Epithelial cell of proximal tubule (primary cell): ENCODE results near the gene TFF3. TPM values are rescaled to one million over a fixed set of nuclear protein-coding genes. Genes with fewer than 3 reads are reported as not detected.

Source experiments
- DNase-seq: peaks from one replicate; pipeline ENCODE4 v3.0.0-alpha.2; 2011; ENCODE audit warnings: low read depth
- H3K4me3 ChIP-seq: 2 replicates; pipeline ENCODE4 v1.5.1; 2011; ENCODE audit warnings: low read depth, mild to moderate bottlenecking, low read length
- total RNA-seq: library from RNA; depleted of rRNA; stranded (reverse); fragments of >200 nt; gene quantifications from 2 replicates; pipeline ENCODE4 v1.2.3, GENCODE V29; 2015
- TF ChIP-seq, protein P1 (sequence below): conservative IDR thresholded peaks from 2 replicates; pipeline ENCODE4 v1.5.1; 2012; ENCODE audit warnings: low read depth, mild to moderate bottlenecking, low read length

TFF3 gene
- total RNA-seq, 1 donor from 2014 or later = 1.0 TPM

DNA sequence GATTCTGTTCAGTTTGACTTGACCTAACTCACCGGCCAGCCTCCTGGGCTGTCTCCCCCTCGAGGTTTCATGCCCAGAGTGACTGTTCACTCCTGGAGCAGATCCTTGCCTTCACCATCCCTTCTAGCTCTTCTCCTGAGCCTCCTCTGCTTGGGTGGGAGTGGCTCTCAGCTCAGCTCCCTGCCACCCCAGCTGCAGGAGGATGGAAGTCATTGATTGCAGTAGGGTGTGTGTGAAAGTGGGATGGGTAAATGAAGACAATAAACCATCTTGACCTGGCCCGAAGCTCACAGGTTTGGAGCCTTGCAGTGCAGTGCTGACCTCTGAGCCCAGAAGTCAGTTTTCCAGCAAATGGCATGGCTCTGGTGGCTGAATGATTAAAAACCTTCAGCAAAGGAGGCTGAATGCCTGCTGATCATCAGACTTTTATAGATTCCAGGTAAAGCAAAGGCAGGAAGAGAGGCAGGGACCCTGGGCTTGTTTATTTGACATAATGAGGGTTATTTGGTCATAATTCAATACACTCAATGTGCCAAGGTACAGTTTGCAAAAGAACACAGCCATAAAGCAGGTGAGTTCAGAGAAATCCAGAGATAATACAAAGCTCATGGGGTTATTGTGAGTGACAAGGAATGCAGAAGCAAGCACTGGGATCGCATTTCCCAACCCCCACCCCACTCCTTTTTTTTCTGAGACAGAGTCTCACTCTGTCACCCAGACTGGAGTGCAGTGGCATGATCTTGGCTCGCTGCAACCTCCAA lies 17.5 kb upstream of the TFF3 start:
- no peak for DNase-seq
- TF ChIP-seq, protein P1, sequence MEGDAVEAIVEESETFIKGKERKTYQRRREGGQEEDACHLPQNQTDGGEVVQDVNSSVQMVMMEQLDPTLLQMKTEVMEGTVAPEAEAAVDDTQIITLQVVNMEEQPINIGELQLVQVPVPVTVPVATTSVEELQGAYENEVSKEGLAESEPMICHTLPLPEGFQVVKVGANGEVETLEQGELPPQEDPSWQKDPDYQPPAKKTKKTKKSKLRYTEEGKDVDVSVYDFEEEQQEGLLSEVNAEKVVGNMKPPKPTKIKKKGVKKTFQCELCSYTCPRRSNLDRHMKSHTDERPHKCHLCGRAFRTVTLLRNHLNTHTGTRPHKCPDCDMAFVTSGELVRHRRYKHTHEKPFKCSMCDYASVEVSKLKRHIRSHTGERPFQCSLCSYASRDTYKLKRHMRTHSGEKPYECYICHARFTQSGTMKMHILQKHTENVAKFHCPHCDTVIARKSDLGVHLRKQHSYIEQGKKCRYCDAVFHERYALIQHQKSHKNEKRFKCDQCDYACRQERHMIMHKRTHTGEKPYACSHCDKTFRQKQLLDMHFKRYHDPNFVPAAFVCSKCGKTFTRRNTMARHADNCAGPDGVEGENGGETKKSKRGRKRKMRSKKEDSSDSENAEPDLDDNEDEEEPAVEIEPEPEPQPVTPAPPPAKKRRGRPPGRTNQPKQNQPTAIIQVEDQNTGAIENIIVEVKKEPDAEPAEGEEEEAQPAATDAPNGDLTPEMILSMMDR = no peak
- no peak overlapping the region for H3K4me3 ChIP-seq

DNA sequence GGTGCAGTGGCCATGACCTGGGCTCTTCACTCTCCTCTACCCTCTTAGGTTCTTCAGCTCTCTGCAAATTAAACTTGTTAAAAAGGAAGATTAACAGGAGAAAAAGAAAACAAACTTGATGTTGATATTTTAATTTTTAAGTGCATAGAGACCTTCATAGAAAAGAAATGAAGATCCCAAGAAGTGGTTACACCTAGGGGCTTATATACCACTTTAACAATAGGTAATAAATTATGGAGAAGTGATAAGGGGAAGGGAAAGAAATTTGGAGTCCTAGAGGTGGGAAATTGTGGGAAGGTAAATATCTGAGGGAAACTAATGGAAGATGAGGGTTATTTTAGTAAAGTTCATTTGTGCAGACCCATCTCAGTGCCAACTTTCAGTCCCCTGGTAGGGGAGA lies 16.5 kb upstream of the TFF3 start:
- H3K4me3 ChIP-seq = no peak overlapping the region
- no peak for DNase-seq
- TF ChIP-seq, protein P1 = no peak

DNA sequence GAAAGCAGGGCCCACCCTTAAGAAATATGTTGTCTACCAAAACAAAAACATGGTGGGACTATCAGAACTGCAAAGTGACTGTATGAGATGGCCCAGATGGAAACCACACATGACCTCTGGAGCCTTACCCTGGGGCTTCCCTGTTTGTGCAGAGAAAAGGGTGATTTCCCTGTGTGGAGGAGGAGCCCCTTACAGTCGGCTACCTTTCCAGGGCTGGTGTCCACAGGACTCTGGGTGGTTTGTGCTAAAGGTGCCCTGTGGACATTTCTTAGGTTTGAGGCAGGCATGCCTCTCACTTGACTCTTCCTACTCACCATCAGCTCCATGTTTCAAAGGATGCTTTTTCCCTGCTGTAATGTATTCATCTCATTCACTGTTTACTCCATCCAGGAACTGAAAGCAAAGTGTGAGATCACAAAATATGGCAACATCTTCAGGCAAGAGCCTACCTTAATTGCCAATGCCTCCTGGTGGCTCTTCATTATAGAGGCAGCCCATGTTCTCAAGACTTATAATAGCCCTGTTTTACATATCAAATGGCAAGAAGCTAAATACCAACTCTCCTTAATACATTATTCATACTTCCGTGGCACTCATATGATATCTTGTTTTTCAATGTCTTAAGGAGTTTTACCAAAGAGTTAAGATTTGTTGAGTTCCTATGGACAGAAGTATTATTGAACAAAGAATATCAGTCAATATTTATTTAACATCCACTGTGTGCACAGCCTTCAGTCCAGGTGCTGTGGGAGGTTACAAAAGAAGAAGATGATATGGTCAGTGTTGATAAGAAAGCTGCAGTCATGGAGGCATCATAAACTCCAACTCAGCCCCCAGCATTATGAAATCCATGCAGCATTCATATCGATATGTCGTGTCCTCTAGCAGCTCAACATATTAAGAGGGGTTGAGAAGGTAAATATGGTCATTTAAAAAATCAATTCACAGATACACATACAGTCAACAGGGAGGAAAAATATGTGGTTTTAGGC lies 15.5 kb upstream of the TFF3 start:
- no peak for DNase-seq
- TF ChIP-seq, protein P1 = no peak

DNA sequence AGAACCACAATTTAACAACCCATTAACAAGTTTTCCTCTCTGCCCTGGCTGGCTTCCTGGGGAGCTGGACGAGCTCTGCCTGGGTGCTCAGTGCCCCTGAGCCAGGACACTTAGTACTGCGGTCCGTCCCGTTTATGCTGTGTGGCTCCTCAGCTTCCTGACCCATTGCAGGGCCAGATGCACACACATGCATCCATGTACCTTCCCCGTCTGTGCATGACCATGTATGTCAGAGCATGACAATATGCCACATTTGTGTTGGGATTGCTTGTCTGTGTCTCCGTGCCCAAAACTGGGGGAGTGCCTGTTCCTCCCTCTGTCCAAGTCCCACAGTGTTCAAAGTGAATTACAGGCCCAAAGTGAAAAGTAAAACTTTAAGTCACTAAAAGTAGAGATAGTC lies 9.7 kb upstream of the TFF3 start:
- no peak for DNase-seq
- TF ChIP-seq, protein P1 = no peak
- H3K4me3 ChIP-seq = no peak overlapping the region

More for the DNA sequence above, 15.5 kb upstream of the TFF3 start:
- no peak overlapping the region for H3K4me3 ChIP-seq

DNA sequence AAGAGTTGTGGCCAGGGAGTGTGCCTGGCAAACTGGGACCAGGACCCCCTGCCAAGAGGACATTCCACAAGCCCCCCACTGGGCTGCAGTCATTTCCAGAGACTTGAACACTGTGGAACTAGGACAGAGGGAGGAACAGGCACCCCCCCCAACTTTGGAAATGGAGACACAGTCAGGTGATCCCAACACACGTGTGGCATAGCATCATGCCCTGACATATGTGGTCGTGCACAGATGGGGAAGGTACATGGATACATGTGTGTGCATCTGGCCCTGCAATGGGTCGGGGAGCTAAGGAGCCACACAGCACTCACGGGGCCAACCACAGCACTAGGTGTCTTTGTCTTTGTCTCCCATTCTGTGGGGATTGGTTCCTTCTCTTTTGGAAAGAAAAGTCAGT lies 6.6 kb upstream of the TFF3 start:
- TF ChIP-seq, protein P1 = no peak
- DNase-seq = no peak
- no peak overlapping the region for H3K4me3 ChIP-seq

DNA sequence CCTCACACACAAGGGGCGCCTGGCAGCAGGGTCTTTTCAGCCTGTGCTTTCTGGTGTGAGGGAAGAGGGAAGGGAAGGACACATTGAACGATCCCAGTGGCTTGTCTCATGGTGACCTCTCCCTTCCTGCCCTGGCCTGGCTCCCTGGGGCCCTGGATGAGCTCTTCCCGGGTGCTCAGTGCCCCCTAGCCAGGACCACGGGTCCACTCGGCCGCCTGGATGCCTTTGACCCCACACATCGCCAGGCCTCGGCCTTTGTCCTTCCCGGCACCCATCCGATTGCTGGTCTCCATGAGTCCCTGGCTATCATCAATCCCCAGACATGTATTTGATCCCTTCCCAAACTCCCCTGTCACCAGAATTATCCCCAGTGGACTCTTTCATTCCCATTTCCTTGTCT lies 6.0 kb upstream of the TFF3 start:
- TF ChIP-seq, protein P1 = no peak
- no peak overlapping the region for H3K4me3 ChIP-seq
- DNase-seq = no peak
